Measurements from ENCODE around the gene SLC20A1. TPM values are rescaled to one million over a fixed set of nuclear protein-coding genes. Genes with fewer than 3 reads are reported as not detected.

The SLC20A1 gene
- total RNA-seq, 1 donor = 96.3 TPM

- no peak for DNase-seq (ENCODE audit: low read depth)
- no peak for TF ChIP-seq CTCF (IDR thresholded peaks at IDR 0.05; ENCODE audit: insufficient read depth, low read depth, low read length)
- H3K4me3 ChIP-seq (ENCODE audit: low read depth, low read length) = no peak overlapping the region
These were observed 4.0 kb upstream of the SLC20A1 start for GRCh38 chr2:112641701-112642100.

GRCh38 chr2:112642561-112642960, 3.2 kb upstream of the SLC20A1 start:
- no peak for DNase-seq (ENCODE audit: low read depth)
- no peak overlapping the region for H3K4me3 ChIP-seq (ENCODE audit: low read depth, low read length)
- no peak for TF ChIP-seq CTCF (IDR thresholded peaks at IDR 0.05; ENCODE audit: insufficient read depth, low read depth, low read length)

- no peak for DNase-seq (ENCODE audit: low read depth)
- H3K4me3 ChIP-seq (ENCODE audit: low read depth, low read length) = no peak overlapping the region
- TF ChIP-seq CTCF (IDR thresholded peaks at IDR 0.05; ENCODE audit: insufficient read depth, low read depth, low read length) = no peak
These were observed 2.8 kb upstream of the SLC20A1 start for GRCh38 chr2:112642966-112643365.

GRCh38 chr2:112643488-112643887, 2.3 kb upstream of the SLC20A1 start:
- no peak for TF ChIP-seq CTCF (IDR thresholded peaks at IDR 0.05; ENCODE audit: insufficient read depth, low read depth, low read length)
- no peak for DNase-seq (ENCODE audit: low read depth)
- H3K4me3 ChIP-seq (ENCODE audit: low read depth, low read length) = no peak overlapping the region

- no peak for DNase-seq (ENCODE audit: low read depth)
- TF ChIP-seq CTCF (IDR thresholded peaks at IDR 0.05; ENCODE audit: insufficient read depth, low read depth, low read length) = no peak
- peak overlapping the region; percentile 94 for H3K4me3 ChIP-seq (ENCODE audit: low read depth, low read length)
These were observed 1.4 kb upstream of the SLC20A1 start for GRCh38 chr2:112644155-112644932.

- H3K4me3 ChIP-seq (ENCODE audit: low read depth, low read length) = peak overlapping the region; percentile 94
- TF ChIP-seq CTCF (IDR thresholded peaks at IDR 0.05; ENCODE audit: insufficient read depth, low read depth, low read length) = no peak
- peak; percentile 70 for DNase-seq (ENCODE audit: low read depth)
These were observed 818 bp upstream of the SLC20A1 start for GRCh38 chr2:112644933-112645309.
